Measurements from ENCODE around the gene ATP11A.

Gene ATP11A

DNA sequence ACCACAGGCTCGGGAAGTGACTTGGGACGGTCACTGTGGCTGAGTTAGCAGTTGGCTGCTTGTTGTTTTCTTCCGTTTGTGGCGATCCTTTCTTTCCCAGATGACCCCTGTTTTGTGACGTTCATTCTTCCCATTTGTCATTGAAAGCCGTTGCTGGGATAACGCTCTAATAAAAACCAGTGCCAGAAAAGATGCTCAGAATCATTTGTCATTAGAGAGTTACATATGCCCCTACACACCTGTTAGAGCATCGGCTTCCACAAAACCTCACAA is 239.9 kb downstream of the ATP11A start:
- Histone ChIP-seq H3K4me1 (ENCODE audit: control insufficient read depth, low read depth, low read length) (peaks cover 9% of the 10 kb centered on the region), H3K27me3 (ENCODE audit: control insufficient read depth, insufficient read depth, low read length) (no peaks in the 10 kb centered on the region), H3K4me3 (ENCODE audit: low read length) (no peak overlapping the region), H3K9me3 (ENCODE audit: control insufficient read depth, low read depth, low read length) (no peaks in the 10 kb centered on the region), H3K9ac (ENCODE audit: low read length) (no peak overlapping the region), H3K27ac (ENCODE audit: low read length) (no peak overlapping the region), H3K36me3 (ENCODE audit: control insufficient read depth, low read depth, low read length) (no peaks in the 10 kb centered on the region)

DNA sequence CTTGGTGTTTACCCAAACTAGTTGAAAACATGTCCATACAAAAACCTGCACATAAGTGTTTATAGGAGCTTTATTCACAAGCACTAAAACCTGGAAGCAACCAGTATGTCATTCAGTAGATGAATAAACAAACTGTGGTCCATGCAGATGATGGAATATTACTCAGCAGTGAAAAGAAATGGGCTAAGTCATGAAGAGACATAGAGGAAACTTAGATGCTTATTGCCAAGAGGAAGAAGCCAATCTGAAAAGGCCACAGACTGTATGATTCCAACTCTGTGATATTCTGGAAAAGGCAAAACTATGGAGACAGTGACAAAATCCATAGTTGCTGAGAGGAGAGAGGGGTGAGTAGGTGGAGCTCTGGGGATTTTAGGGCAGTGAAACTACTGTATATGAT is 240.4 kb downstream of the ATP11A start:
- H3K27ac ChIP-seq (ENCODE audit: low read length) = no peak overlapping the region

DNA sequence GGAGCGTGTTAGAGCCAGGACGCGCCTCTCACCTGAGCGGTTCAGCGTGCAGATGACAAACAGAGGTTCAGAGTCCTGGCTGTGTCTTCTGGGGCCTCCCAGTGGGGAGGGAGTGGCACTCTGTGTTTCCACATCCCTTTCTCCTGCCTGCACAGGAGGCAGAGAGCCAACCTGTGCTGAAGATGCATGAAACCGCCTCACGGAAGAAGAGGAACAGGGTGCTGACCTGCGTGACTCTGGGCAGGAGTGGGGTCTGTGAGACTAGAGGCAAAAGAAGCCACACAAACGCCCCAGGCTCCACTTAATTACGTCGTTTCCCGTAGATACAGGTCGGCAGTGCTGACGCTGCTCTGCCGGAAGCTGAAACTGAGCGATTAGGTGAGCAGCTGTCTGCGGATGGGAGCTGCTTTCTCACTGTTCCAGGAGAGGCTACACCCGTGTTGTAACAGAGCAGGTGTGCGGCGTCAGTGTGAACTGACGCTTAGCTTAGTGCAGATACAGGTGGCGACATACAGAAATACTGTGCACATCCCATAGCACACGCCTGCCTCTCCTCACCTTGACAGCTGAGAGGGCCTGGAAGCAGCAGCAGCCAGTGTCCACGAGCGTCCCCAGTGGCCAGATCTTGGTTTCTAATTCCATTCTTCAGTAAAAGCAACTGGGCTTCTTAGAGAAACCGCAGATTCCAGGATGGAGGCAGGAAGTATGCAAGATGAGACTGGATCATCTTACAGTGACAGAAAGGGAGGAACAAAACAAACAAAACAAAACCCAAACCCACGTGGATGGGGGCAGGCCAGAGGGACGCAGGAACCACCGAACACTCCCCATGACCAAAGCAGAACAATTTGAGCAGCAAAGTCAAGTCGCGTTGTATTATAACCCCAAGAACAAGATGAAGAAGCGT is 241.4 kb downstream of the ATP11A start:
- Histone ChIP-seq H3K27ac (ENCODE audit: low read length) (no peak overlapping the region), H3K4me3 (ENCODE audit: low read length) (no peak overlapping the region), H3K9me3 (ENCODE audit: control insufficient read depth, low read depth, low read length) (no peaks in the 10 kb centered on the region), H3K4me1 (ENCODE audit: control insufficient read depth, low read depth, low read length) (peaks cover 9% of the 10 kb centered on the region), H3K9ac (ENCODE audit: low read length) (no peak overlapping the region), H3K36me3 (ENCODE audit: control insufficient read depth, low read depth, low read length) (no peaks in the 10 kb centered on the region), H3K27me3 (ENCODE audit: control insufficient read depth, insufficient read depth, low read length) (no peaks in the 10 kb centered on the region)

More for the DNA sequence above, 240.4 kb downstream of the ATP11A start:
- no peaks in the 10 kb centered on the region for H3K27me3 ChIP-seq (ENCODE audit: control insufficient read depth, insufficient read depth, low read length)
- H3K36me3 ChIP-seq (ENCODE audit: control insufficient read depth, low read depth, low read length) = no peaks in the 10 kb centered on the region
- H3K4me1 ChIP-seq (ENCODE audit: control insufficient read depth, low read depth, low read length) = peaks cover 9% of the 10 kb centered on the region
- H3K9ac ChIP-seq (ENCODE audit: low read length) = no peak overlapping the region
- no peaks in the 10 kb centered on the region for H3K9me3 ChIP-seq (ENCODE audit: control insufficient read depth, low read depth, low read length)
- H3K4me3 ChIP-seq (ENCODE audit: low read length) = no peak overlapping the region

- Histone ChIP-seq H3K9me3 (ENCODE audit: control insufficient read depth, low read depth, low read length) (no peaks in the 10 kb centered on the region), H3K27me3 (ENCODE audit: control insufficient read depth, insufficient read depth, low read length) (no peaks in the 10 kb centered on the region), H3K9ac (ENCODE audit: low read length) (no peak overlapping the region), H3K4me3 (ENCODE audit: low read length) (no peak overlapping the region), H3K4me1 (ENCODE audit: control insufficient read depth, low read depth, low read length) (peaks cover 9% of the 10 kb centered on the region), H3K36me3 (ENCODE audit: control insufficient read depth, low read depth, low read length) (no peaks in the 10 kb centered on the region), H3K27ac (ENCODE audit: low read length) (no peak overlapping the region)
Observed at GRCh38 chr13:112932971-112933370, 243.1 kb downstream of the ATP11A start.

DNA sequence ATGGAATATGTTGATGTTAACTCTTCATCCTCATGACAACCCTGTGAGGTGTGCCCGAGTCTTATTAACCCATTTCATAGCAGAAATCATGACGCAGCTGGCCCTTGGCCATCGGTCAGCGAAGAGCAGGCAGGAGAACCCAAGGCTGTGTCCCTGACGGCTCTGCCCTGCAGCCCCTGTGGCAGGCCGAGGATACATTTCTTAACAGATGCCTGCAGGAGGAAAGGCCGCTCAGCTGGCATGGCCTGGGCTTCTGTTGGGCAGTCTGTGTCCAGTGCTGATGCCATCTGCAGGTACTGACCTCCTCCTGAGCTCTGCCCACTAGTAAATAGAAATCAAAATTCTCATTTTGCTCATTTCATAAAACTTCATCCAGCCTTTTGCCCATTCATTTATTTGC is 243.8 kb downstream of the ATP11A start:
- H3K27ac ChIP-seq (ENCODE audit: low read length) = no peak overlapping the region
- no peak overlapping the region for H3K9ac ChIP-seq (ENCODE audit: low read length)
- no peaks in the 10 kb centered on the region for H3K36me3 ChIP-seq (ENCODE audit: control insufficient read depth, low read depth, low read length)
- no peaks in the 10 kb centered on the region for H3K9me3 ChIP-seq (ENCODE audit: control insufficient read depth, low read depth, low read length)
- H3K4me1 ChIP-seq (ENCODE audit: control insufficient read depth, low read depth, low read length) = peaks cover 9% of the 10 kb centered on the region
- no peaks in the 10 kb centered on the region for H3K27me3 ChIP-seq (ENCODE audit: control insufficient read depth, insufficient read depth, low read length)
- H3K4me3 ChIP-seq (ENCODE audit: low read length) = no peak overlapping the region

DNA sequence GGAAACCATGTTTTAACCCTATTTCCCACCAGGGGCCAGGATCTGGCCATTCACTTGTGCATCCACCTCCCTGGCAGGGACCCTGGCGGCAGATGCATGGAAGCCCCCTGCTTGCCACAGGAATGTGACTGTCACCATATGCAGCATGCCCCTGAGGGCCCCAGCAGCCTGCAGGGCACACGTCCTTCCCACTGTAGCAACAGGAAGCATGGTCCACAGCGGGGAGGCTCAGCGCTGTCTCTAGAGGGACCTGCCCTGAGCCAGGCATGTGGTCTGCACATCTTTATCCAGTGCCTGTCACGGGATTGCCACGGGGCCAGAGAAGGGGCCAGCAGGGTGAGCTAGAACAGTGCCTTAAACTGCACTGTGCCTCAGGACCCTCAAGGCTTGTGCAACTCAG is 244.2 kb downstream of the ATP11A start:
- no peak overlapping the region for H3K9ac ChIP-seq (ENCODE audit: low read length)
- no peak overlapping the region for H3K27ac ChIP-seq (ENCODE audit: low read length)
- no peak overlapping the region for H3K4me3 ChIP-seq (ENCODE audit: low read length)
- peaks cover 8% of the 10 kb centered on the region for H3K4me1 ChIP-seq (ENCODE audit: control insufficient read depth, low read depth, low read length)
- H3K9me3 ChIP-seq (ENCODE audit: control insufficient read depth, low read depth, low read length) = no peaks in the 10 kb centered on the region
- no peaks in the 10 kb centered on the region for H3K36me3 ChIP-seq (ENCODE audit: control insufficient read depth, low read depth, low read length)
- no peaks in the 10 kb centered on the region for H3K27me3 ChIP-seq (ENCODE audit: control insufficient read depth, insufficient read depth, low read length)
